ENCODE measurements around the gene WDR7.

The WDR7 gene

DNA sequence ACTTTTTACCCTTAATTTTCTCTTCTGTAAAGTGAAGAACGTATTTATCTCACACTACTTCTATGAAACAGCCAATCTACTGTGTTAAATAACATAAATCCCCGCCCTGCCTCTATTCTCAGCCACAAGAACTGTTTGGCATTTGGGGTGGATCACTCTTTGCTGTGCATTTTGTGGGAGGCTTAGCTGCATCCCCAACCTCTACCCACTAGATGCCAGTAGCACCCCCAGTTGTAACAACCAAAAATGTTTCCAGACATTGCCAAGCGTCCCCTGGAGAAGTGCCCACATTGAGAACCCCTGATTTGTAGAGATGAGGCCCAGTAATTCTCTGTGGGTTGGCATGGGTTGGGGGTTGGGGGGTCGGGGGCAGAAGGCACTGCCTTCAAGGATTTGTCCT lies 401.0 kb downstream of the WDR7 start:
- DNase-seq: no peak

DNA sequence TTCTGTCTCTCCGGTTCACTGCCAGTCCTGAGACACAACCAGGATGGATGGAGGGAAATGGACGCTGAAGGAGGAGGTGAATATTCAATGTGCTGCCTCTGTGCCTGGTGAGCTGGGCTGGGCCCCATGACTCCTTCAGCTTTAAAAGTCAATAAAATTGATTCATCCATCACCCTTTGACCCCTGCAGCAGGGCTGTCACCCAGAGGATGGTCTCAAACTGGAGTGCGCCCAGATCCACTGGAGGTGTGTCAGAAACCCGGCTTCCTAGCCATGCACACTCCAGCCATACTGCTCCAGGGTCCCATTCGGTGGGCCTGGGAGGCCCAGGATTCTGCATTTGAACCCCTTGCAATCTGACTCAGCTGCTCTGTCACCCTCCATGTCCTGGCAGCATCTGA lies 401.6 kb downstream of the WDR7 start:
- DNase-seq: no peak

DNA sequence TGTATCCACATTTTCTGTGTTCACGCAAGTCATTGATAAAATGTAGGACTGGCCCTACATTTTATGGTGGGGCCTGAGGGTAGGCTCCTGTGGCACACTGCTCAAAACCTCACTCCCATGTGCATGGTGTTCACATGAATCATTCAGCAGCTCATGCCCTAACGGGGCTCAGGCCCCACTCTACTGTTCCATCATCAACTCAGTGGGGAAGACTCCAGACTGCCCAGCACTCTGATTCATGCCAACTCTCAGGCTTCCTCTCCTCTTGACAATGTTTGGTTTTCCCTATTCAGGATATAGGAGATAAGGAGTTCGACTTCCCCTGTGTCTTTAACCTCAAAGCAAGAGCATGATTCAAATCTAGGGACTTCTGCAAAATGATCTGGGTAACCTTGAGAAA lies 403.7 kb downstream of the WDR7 start:
- DNase-seq: no peak

DNA sequence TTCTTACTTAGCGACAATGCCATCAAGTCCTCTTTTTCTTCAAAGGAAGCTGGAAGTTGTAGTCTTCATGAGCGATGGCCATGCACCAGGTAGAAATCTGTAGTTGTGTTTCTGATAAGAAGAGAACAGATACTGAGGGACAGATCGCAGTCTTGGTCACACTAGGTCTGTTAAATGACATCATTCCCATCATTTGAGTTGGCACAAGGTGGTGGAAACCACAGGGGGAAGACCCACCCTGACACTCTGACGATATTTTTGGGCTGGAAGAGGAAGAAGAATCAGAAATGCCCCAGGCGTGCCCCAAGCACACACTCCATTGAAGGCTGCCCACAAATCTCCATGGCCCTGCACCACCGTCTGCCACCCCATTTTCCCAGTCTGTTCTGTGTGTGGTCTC lies 406.7 kb downstream of the WDR7 start:
- no peak for DNase-seq

DNA sequence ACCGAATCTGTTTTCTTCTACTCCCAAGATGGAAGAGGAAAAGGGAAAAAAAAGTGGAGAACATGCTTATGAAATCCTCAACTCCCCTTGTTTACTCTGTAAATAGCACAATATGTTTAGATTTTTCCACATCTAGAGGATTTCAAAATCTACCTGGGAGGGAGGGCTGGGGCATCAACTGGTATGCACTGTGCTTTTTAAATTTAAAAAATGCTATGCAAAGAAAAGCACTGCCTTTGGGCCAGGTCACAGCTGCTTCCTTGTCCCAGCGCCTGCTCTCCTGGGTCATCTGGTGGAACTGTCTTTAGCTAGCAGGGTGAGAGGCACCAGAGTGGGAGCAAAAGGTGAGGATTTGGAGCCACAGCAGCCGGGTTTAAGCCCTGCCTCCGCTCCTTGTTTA lies 407.6 kb downstream of the WDR7 start:
- DNase-seq: no peak

DNA sequence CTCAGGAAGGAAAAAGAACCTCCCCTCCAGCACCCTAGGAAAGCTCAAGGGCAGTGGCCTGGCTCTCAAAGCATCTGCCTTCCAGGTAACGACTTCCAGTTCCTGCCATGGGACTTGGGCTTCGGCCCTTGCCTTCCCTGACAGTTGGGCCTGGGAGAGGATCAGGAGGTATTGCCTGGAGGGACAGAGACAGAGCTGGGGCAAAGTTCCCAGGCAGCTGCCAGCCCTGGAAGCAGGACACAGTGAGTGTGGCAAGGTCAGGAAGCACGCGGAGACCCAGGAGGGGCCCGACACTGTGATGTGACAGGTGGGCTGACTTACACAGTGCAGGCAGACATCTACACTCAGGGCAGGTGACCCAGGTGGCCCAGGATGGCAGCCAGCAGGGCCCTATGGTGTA lies 408.2 kb downstream of the WDR7 start:
- no peak for DNase-seq

DNA sequence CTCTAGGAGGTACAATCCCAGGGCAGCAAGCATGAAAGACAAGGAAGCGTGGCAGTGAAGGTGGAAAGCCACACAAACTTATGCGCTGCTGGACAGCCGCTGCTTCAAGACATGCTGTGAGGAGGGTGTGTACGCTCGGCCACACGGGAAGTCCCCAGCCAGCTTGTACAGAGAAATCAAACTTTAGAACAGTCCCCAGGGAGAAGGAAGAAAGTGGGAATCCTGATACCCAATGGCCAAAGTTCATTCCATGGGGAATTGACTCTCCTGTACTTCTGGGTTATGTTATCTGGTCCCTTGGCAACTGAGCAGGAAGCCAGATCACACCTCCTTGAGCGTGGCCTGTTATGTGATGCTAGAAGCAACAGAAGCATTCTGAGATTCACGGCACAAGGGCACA lies 409.7 kb downstream of the WDR7 start:
- DNase-seq: no peak

DNA sequence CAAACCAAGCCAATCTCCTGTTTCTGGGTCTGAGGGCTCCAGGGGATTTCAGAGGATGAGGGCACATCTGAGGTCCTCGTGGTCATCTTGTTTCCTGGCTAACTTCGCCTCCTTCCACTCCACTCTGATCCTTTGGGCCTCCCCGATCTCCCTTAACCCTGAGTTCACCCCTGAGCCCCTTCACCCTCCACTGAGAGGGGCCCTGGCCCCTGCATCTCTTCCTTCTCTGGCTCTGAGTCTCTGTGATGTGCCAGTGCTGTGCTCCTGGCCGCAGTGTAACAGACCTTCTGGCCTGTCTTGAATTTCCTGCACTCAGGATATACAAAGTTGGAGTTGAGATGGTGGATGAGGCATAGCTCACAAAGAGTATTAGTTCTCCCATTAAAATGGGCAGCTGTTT lies 411.0 kb downstream of the WDR7 start:
- no peak for DNase-seq

DNA sequence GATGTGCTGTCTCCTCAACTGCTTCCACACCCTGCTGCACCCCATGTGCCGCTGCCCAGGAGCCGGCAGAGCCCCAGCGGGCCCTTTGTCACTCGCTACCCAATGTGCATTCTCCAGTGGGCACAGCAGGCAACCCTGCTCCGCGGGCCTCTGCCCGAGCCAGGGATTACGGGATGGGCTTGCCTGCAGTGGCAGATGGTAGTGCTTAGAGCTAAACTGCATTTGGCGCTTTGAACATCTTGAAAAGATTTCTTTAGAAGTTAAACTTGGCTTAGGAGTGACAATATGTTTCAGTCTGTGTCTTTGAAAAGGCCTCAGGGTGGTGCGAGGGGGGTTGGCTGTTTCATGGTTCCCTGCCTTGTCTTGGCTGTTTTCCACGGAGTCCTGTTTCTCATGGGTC lies 411.7 kb downstream of the WDR7 start:
- DNase-seq: no peak

DNA sequence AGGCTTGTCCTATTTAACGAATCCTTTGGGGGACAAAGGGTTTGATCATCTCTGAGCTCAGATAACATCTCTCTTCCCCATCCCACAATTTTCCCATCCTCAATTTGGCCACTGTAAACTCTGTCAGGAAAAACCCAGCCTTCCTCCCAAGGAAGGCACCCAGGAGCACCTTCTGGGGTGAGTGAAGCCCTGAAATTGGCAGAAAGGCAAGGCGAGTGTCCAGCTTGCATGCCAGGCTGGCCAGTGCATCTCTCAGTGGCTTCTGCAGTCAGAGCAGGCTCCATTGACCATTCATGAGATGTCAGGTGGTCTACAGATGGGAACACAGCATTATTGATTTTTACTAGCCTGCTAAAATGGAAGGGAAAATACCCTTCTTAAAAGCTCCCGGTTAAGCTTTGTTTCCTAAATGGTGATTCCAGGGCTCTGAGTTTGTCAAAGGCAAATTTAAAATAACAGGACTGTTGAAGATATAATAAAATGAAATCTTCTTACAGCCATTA lies 412.5 kb downstream of the WDR7 start:
- DNase-seq: no peak

DNA sequence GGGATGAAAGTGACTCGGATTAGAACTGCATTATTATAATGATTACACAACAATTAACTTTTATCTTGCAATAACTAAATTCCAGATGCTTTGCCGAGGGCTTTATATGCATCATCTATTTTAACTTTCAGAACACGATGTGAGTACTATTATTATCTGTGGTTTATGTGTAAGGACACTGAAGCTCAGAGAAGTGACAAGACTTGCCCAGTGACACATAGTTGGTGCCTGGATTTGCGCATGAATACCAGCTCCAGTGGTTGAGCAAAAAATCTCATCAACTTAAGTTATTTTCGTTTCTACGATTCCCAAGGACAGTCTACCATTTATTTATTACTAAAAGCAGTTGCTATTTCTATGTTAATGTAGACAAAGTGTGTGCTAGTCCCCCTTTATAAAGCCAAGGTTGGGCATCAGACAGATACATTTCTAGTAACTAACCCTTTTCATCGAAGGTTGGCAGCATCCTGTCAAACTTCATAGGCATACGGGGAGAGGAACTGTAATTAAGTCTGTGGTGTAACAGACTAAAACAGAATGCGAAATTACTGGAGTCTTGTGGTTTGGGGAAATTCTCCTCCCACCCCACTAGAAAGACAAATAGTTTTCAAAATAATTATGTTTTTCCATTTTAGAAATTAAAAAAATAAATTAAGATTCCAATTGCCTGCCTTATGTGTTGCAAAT lies 422.5 kb downstream of the WDR7 start:
- no peak for DNase-seq

DNA sequence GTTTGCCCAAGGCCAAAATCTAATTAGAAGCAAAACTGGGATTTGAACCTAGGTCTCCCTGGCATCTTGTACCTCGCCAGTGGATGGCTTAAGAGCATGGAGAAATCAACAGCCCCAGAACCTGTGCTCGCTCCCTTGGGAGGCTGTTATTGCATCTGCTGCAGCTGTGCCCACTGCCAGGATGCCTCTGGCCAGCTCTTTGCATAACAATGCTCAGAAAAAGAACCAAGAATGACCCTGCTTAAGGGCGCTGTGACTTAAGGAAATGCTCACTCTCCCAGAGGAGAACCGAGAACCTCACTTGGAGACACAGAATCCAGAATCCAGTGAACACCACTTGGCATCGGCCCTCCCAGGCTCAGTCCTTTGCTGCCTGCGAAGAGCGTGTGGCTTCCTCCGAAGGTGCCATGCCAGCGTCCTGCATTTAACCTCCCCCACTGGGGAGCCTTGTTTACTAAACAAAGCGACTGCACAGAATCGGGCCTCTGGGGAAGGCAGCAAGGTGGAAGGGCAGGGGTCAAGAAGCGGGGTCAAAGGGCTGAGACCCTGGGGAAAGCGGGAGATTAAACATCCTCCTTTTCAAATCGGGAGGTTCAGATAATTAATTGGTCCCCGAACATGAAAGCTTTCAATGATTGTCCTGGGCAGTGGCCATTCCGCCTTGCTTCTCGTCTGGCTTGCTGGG lies 424.7 kb downstream of the WDR7 start:
- DNase-seq: no peak

DNA sequence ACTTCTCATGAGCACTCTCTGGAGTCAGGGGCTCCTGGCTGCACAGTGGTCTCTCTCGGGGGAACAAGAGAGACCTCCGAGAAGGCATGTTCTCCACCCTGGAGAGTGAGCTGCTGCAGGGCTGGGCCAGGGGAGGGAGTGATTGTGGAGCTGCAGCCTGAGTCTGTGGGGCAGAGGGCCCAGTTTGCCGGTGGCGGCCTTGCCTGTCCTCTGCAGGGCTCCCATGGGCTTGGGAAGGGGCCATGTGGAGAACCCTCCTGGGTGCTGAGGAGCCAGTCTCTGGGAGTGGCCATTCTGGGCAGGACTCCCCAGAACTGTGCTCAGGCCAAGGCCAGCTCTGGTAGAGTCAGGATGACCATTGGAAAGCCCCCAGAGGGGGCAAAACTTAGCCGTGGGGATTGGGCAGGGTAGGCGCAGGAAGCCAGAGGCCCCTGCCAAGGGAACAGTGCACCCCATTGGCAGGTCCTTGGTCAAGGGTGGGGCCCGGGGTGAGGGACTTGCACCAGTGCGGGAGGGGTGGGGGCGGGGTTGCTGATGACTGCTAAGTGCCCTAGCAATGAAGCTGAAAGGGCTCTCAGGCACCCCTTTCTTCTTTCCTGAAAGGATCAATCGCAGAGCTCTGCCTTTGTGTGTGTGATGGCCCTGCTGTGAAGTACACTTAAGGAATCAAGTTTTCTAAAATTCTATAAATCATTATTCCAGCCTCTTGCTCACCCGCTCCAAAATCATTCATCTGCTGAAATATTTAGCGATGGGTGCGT lies 426.0 kb downstream of the WDR7 start:
- DNase-seq: no peak

DNA sequence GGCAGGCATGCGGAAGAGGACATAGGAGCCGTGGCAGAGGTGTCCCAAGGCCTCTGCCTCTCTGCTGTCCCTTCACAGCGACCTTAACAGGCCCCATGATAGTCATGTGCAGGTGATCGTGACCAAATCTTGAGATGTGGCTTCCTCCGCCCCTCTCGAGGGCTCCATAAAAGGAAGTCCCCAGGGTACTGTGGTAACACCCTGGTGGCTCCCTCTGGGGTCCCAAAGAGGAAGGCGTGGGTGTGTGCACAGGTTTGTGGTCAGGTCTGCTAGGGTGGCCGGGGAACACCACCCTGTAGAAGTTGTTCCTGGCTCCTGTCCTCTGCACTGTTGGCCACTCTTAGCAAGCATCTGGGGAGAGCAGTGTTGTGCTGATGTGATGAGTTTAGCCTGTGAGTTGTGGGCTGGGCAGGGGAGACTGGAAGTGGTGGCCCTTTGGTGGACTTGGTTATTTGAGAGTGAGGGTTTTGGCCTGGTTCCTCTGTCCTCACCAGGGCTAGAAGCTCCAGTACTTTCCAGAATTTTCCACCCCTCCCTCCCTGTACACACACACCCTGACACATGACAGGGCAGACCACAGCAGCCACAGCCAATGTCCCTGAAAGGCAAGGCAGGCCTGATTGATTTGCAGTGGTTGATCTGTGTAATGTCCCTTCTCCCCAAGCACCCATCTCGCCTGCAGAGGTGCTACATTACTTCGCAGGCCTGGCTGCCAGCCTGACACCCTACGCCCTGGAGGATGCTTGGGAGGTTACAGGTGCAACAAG lies 426.8 kb downstream of the WDR7 start:
- no peak for DNase-seq

DNA sequence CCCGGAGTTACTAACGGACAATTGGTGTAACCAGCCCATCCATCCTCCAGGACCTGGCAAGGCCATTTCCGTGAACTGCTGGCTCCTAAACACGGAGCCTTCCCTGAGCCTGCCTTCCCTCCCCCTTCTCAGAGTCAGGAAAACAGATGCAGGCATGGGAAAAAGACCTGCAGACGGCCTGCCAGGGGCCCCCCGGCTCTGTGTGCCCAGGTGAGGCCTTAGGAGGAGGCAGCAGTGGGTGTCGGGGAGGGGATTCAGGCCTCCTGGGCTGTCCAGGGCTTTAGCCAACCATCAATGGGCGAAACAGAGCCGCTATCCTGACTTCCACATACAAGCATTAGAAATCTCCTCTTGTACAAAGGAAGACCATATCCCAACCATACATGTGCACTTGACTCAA lies 427.5 kb downstream of the WDR7 start:
- no peak for DNase-seq

DNA sequence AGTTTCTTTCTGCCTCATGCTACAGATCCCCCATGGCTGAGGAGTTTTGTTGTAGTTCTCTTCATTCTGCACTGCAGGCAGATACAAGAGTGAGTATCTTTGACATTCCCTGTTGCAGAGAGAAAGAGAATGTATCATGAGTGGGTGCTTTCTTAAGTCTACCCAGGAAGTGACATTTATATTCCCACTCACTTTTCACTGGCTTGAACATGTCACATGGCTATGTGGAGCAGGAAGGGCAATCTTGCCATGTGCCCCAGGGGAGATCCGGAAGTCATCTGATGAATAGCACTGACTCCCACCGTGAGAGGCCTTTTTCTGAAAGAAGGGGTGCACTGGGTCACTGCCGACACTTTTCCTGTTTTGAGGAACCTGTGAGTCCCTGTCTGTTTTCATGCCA lies 429.3 kb downstream of the WDR7 start:
- no peak for DNase-seq

DNA sequence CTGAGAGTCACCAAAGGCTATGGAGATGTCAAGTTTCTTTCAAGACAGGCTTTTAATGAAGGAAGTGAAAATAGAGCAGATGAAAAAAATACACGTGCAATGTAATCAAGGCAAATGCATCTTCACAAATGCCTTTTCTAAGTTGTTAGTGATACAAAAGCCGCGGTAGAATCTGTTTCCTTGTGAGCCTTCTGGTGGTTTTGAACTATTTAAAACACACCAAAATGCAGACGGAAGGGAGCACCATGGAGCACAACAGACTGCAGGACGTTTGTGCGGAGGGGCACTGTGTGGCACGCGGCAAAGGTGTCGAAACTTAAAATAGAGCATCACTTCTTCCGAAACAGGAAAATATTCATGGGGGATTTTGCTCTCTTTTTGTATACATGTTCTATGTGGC lies 430.7 kb downstream of the WDR7 start:
- no peak for DNase-seq

DNA sequence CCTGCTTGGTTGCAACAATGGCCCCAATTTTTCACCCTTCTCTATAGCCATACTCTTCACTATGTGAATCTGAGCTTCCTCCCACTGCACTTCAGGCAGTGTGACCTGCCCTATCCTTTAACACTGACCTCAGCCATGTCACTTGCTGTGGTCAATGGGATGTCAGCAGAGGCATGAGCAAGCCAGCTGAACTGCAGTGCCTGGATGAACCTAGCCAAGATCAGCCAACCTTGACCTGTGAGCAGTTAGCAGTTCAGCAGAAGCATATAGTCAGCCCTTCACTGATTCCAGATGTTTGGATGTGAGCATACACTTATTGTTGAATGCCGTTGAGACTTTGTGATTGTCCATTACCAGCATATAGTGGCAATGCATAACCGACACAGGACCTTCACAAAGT lies 432.3 kb downstream of the WDR7 start:
- DNase-seq: no peak

DNA sequence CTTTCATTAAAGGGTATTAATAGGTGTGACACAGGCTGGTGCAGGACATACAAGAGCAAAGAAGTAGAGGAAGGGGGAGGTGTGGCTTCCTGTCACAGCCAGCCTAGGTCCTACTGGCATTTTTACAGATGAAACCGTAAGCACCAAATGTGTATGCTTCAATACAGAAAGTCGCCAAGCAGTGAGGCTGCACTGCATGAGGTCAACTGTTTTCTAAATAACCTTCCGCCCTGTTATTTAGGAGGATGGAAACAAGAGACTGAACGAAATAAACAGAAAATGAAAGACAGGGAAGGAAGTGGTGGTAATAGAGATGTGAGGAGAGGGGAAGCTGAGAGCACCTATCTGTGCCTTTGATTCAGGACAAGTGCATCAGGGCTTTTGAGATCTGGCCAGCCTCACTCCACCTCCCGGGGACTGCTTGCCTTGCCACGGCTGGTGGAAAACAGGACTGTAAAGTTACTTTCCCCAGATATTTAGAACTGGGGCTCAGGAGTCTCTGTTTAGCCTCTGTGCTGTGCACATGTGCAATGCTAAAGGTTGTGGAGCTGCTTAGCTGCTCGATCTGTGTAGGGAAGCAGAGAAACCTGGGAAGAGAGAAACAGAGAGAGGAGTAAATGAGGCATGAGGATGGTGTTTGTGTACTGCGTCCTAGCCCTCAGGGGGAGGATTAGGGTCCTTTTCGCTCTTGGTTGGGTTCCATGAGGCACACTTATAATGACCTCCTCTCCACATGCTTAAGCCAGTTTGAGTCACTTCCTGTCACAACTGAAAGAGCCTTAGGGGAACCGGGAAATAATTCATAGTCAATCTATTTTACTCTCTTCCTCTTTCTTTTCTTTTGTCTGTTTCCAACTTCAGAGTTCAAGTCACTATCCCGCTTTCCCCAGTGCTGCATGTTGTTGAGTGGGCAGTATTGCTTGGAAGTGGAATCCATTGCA lies 433.4 kb downstream of the WDR7 start:
- DNase-seq: no peak

DNA sequence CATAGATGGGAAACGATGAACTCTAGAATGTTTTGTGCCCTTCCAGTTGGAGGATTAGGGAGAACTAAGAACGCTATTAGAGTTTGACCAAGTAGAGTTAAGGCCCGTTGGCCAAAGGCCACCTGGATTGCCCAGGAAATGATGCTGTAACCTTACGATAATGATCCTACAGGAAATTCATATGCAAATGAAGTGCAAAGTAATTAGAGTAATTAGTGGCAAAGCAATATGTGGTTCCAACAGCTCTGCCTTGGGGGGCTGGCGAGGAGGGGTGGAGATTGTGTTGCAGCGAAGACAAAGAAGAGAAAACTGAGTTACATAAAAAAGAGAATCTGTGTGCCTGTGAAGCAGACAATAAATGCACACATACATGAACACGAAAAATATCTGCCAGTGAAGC lies 434.2 kb downstream of the WDR7 start:
- DNase-seq: no peak

DNA sequence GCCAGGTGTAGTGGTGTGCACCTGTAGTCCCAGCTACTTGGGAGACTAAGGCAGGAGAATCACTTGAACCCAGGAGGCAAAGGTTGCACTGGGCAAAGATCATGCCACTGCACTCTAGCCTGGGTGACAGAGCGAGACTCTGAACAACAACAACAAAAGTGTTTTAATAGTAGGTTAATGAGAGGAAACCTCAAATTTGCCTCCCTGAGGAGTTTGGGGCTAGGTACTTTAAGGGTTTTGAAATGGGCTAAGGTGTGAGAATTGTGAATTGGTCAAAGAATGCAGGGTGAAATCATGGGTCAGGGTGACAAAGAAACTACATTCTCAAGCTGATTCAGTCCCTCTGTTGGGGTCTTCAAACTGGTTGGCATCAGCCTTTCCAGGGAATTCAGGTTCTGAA lies 435.0 kb downstream of the WDR7 start:
- DNase-seq: no peak
